ENCODE results near the gene TRIM32.

DNA sequence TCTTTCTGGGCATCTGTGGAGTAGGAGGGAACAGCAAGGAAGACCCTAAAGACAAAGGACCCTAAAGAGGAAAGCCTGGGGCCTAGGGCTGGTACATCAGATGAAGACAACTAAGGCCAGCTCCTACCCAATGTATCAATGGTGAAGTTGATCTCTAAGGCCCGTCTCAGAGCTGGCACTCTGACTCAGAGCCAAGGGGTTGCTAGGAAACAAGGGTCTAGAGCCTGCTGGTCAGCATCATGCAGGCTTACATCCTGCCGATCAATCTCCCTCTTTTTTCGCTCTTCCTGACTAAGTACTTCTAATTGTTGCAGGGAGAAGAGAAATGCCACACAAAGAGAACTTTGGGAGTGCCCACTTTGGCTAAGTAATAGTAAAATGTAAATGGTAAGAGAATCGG, 26.2 kb downstream of the TRIM32 start:
- TF ChIP-seq PHF8 (IDR thresholded peaks at IDR 0.05; ENCODE audit: borderline replicate concordance, low read depth) (no peak), ZFP36 (IDR thresholded peaks at IDR 0.05; ENCODE audit: borderline replicate concordance, partially characterized antibody) (no peak), POLR2A (IDR thresholded peaks at IDR 0.05; ENCODE audit: low read length) (no peak), CEBPB (IDR thresholded peaks at IDR 0.05) (no peak), HOXA7 (CRISPR knock-in tag; IDR thresholded peaks at IDR 0.05) (no peak)
- TF ChIP-seq, protein P1, sequence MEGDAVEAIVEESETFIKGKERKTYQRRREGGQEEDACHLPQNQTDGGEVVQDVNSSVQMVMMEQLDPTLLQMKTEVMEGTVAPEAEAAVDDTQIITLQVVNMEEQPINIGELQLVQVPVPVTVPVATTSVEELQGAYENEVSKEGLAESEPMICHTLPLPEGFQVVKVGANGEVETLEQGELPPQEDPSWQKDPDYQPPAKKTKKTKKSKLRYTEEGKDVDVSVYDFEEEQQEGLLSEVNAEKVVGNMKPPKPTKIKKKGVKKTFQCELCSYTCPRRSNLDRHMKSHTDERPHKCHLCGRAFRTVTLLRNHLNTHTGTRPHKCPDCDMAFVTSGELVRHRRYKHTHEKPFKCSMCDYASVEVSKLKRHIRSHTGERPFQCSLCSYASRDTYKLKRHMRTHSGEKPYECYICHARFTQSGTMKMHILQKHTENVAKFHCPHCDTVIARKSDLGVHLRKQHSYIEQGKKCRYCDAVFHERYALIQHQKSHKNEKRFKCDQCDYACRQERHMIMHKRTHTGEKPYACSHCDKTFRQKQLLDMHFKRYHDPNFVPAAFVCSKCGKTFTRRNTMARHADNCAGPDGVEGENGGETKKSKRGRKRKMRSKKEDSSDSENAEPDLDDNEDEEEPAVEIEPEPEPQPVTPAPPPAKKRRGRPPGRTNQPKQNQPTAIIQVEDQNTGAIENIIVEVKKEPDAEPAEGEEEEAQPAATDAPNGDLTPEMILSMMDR (IDR thresholded peaks at IDR 0.05): no peak
- TF ChIP-seq, protein P2, sequence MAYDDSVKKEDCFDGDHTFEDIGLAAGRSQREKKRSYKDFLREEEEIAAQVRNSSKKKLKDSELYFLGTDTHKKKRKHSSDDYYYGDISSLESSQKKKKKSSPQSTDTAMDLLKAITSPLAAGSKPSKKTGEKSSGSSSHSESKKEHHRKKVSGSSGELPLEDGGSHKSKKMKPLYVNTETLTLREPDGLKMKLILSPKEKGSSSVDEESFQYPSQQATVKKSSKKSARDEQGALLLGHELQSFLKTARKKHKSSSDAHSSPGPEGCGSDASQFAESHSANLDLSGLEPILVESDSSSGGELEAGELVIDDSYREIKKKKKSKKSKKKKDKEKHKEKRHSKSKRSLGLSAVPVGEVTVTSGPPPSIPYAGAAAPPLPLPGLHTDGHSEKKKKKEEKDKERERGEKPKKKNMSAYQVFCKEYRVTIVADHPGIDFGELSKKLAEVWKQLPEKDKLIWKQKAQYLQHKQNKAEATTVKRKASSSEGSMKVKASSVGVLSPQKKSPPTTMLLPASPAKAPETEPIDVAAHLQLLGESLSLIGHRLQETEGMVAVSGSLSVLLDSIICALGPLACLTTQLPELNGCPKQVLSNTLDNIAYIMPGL (CRISPR knock-in tag; IDR thresholded peaks at IDR 0.05; ENCODE audit: borderline replicate concordance): no peak
- TF ChIP-seq, protein P3, sequence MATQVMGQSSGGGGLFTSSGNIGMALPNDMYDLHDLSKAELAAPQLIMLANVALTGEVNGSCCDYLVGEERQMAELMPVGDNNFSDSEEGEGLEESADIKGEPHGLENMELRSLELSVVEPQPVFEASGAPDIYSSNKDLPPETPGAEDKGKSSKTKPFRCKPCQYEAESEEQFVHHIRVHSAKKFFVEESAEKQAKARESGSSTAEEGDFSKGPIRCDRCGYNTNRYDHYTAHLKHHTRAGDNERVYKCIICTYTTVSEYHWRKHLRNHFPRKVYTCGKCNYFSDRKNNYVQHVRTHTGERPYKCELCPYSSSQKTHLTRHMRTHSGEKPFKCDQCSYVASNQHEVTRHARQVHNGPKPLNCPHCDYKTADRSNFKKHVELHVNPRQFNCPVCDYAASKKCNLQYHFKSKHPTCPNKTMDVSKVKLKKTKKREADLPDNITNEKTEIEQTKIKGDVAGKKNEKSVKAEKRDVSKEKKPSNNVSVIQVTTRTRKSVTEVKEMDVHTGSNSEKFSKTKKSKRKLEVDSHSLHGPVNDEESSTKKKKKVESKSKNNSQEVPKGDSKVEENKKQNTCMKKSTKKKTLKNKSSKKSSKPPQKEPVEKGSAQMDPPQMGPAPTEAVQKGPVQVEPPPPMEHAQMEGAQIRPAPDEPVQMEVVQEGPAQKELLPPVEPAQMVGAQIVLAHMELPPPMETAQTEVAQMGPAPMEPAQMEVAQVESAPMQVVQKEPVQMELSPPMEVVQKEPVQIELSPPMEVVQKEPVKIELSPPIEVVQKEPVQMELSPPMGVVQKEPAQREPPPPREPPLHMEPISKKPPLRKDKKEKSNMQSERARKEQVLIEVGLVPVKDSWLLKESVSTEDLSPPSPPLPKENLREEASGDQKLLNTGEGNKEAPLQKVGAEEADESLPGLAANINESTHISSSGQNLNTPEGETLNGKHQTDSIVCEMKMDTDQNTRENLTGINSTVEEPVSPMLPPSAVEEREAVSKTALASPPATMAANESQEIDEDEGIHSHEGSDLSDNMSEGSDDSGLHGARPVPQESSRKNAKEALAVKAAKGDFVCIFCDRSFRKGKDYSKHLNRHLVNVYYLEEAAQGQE (IDR thresholded peaks at IDR 0.05): no peak
- TF ChIP-seq, protein P4, sequence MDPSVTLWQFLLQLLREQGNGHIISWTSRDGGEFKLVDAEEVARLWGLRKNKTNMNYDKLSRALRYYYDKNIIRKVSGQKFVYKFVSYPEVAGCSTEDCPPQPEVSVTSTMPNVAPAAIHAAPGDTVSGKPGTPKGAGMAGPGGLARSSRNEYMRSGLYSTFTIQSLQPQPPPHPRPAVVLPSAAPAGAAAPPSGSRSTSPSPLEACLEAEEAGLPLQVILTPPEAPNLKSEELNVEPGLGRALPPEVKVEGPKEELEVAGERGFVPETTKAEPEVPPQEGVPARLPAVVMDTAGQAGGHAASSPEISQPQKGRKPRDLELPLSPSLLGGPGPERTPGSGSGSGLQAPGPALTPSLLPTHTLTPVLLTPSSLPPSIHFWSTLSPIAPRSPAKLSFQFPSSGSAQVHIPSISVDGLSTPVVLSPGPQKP (IDR thresholded peaks at IDR 0.05; ENCODE audit: low read depth, low read length): no peak
- TF ChIP-seq, protein P5, sequence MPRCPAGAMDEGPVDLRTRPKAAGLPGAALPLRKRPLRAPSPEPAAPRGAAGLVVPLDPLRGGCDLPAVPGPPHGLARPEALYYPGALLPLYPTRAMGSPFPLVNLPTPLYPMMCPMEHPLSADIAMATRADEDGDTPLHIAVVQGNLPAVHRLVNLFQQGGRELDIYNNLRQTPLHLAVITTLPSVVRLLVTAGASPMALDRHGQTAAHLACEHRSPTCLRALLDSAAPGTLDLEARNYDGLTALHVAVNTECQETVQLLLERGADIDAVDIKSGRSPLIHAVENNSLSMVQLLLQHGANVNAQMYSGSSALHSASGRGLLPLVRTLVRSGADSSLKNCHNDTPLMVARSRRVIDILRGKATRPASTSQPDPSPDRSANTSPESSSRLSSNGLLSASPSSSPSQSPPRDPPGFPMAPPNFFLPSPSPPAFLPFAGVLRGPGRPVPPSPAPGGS (IDR thresholded peaks at IDR 0.05): no peak
- TF ChIP-seq, protein P6, sequence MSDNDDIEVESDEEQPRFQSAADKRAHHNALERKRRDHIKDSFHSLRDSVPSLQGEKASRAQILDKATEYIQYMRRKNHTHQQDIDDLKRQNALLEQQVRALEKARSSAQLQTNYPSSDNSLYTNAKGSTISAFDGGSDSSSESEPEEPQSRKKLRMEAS (IDR thresholded peaks at IDR 0.05): no peak
